GM12873 (cell line): ENCODE data around the gene CETP.

ENCODE experiments used
- CTCF ChIP-seq: IDR thresholded peaks from 2 replicates; pipeline ENCODE4 v1.5.1; 2012; ENCODE audit warnings: low read depth, mild to moderate bottlenecking, moderate library complexity, low read length, control low read depth; ENCODE audit not compliant: insufficient read depth; ENCODE audit errors: missing control alignments

CETP gene

GRCh38 chr16:56986361-56986760, 24.6 kb downstream of the CETP start:
- no peak for TF ChIP-seq CTCF

- TF ChIP-seq CTCF: no peak
Measured at GRCh38 chr16:56987692-56988091, 25.9 kb downstream of the CETP start.

- no peak for TF ChIP-seq CTCF
Measured at GRCh38 chr16:56988161-56988947, 26.6 kb downstream of the CETP start.

GRCh38 chr16:56988948-56989945, 27.5 kb downstream of the CETP start, which contains the start of gene NLRC5:
NLRC5 (plus strand) TSS chr16:56989557; CDS start chr16:57020713, 31,156 bp downstream.
- no peak for TF ChIP-seq CTCF

GRCh38 chr16:56989988-56990387, 28.2 kb downstream of the CETP start:
- no peak for TF ChIP-seq CTCF

- no peak for TF ChIP-seq CTCF
Measured at GRCh38 chr16:56990407-56991286, 28.9 kb downstream of the CETP start.

- no peak for TF ChIP-seq CTCF
Measured at GRCh38 chr16:56993204-56993603, 31.5 kb downstream of the CETP start.
